GM23338 (cell line): Measurements from ENCODE around the gene GSTM2. TPM values are rescaled to one million over a fixed set of nuclear protein-coding genes. Genes with fewer than 3 reads are reported as not detected.

Source experiments
- ATAC-seq: fragments of 200-7000 bp; cut with Tn5 transposase; 3 replicates; pipeline ENCODE4 v1.9.1; 2020
- DNase-seq: peaks from one replicate; pipeline ENCODE4 v3.0.0-alpha.2; 2015; ENCODE audit warnings: low spot score
- H2AFZ ChIP-seq: fragments of 200-600 bp; sonication (generic); 2 replicates; pipeline ENCODE4 v1.8.0; 2016; ENCODE audit warnings: antibody characterized with exemption, mild to moderate bottlenecking, moderate library complexity
- H3F3A ChIP-seq: fragments of 200-600 bp; sonication (generic); replicated peaks from 2 replicates; pipeline ENCODE4 v1.8.0; 2017; ENCODE audit warnings: antibody characterized with exemption, mixed run types, low read depth
- H3K27ac ChIP-seq: fragments of 200-600 bp; sonication (generic); 2 replicates; pipeline ENCODE4 v1.6.1; 2016; ENCODE audit warnings: low read depth
- H3K27me3 ChIP-seq: fragments of 200-600 bp; sonication (generic); 2 replicates; pipeline ENCODE4 v1.8.0; 2016; ENCODE audit warnings: mild to moderate bottlenecking, mixed run types, moderate library complexity; ENCODE audit not compliant: insufficient read depth
- H3K36me3 ChIP-seq: fragments of 200-600 bp; sonication (generic); 2 replicates; pipeline ENCODE4 v1.8.0; 2016; ENCODE audit warnings: mild to moderate bottlenecking; ENCODE audit not compliant: insufficient read depth
- H3K4me1 ChIP-seq: fragments of 200-600 bp; sonication (generic); 2 replicates; pipeline ENCODE4 v1.8.0; 2016; ENCODE audit warnings: mild to moderate bottlenecking, moderate library complexity; ENCODE audit not compliant: insufficient read depth
- H3K4me2 ChIP-seq: fragments of 200-600 bp; sonication (generic); 2 replicates; pipeline ENCODE4 v1.7.1; 2017; ENCODE audit warnings: mixed run types
- H3K4me3 ChIP-seq: fragments of 200-600 bp; sonication (generic); 2 replicates; pipeline ENCODE4 v1.6.1; 2016; ENCODE audit warnings: mixed run types
- H3K79me2 ChIP-seq: fragments of 200-600 bp; sonication (generic); replicated peaks from 2 replicates; pipeline ENCODE4 v1.8.0; 2017; ENCODE audit warnings: mild to moderate bottlenecking; ENCODE audit not compliant: insufficient read depth
- H3K9me2 ChIP-seq: fragments of 200-600 bp; sonication (generic); 2 replicates; pipeline ENCODE4 v1.8.0; 2017; ENCODE audit not compliant: insufficient read depth
- H4K20me1 ChIP-seq: fragments of 200-600 bp; sonication (generic); replicated peaks from 2 replicates; pipeline ENCODE4 v1.8.0; 2017; ENCODE audit warnings: mild to moderate bottlenecking; ENCODE audit not compliant: insufficient read depth
- H3K27ac Mint-ChIP-seq: 2 replicates; pipeline ENCODE4 v1.8.0; 2020; ENCODE audit warnings: inconsistent platforms, mild to moderate bottlenecking, moderate library complexity, mixed read lengths
- H3K27me3 Mint-ChIP-seq: 3 replicates; pipeline ENCODE4 v1.8.0; 2022; ENCODE audit warnings: low read depth, mild to moderate bottlenecking, moderate library complexity, mixed read lengths, inconsistent platforms; ENCODE audit not compliant: insufficient read depth, poor library complexity
- H3K36me3 Mint-ChIP-seq: 3 replicates; pipeline ENCODE4 v1.8.0; 2021; ENCODE audit warnings: low read depth, mild to moderate bottlenecking, inconsistent platforms, moderate library complexity, mixed read lengths
- H3K4me1 Mint-ChIP-seq: 3 replicates; pipeline ENCODE4 v1.8.0; 2020; ENCODE audit warnings: mild to moderate bottlenecking, inconsistent platforms, mixed read lengths
- H3K4me3 Mint-ChIP-seq: 3 replicates; pipeline ENCODE4 v1.8.0; 2021; ENCODE audit warnings: moderate library complexity, mild to moderate bottlenecking, inconsistent platforms, mixed read lengths
- H3K9me3 Mint-ChIP-seq: 3 replicates; pipeline ENCODE4 v1.8.0; 2020; ENCODE audit warnings: moderate library complexity, mild to moderate bottlenecking, inconsistent platforms, mixed read lengths
- EZH2 ChIP-seq: fragments of 200-600 bp; sonication (generic); IDR thresholded peaks from one replicate; pipeline ENCODE4 v1.8.0; 2017; ENCODE audit warnings: antibody characterized with exemption, mild to moderate bottlenecking, low read depth; ENCODE audit not compliant: unreplicated experiment
- EZH2phosphoT487 ChIP-seq: fragments of 200-600 bp; sonication (generic); IDR thresholded peaks from one replicate; pipeline ENCODE4 v1.8.1; 2018; ENCODE audit warnings: antibody characterized with exemption; ENCODE audit not compliant: unreplicated experiment
- NANOG ChIP-seq: IDR thresholded peaks from 2 replicates; pipeline ENCODE4 v1.6.1; 2016; ENCODE audit warnings: antibody characterized with exemption, borderline replicate concordance
- POLR2AphosphoS5 ChIP-seq: IDR thresholded peaks from 2 replicates; pipeline ENCODE4 v1.6.1; 2016; ENCODE audit warnings: antibody characterized with exemption, low read depth
- STAT1 ChIP-seq: IDR thresholded peaks from one replicate; pipeline ENCODE4 v1.6.1; 2016; ENCODE audit warnings: antibody characterized with exemption; ENCODE audit not compliant: unreplicated experiment
- ZNF114 ChIP-seq: fragments of 250-450 bp; sonication (Bioruptor Pico); IDR thresholded peaks from 2 replicates; pipeline ENCODE4 v1.5.0; 2020; ENCODE audit warnings: mild to moderate bottlenecking, moderate library complexity
- ZNF462 ChIP-seq: fragments of 250-450 bp; sonication (Bioruptor Pico); IDR thresholded peaks from 2 replicates; pipeline ENCODE4 v1.5.0; 2020; ENCODE audit warnings: mild to moderate bottlenecking, moderate library complexity
- polyA plus RNA-seq: library from polyadenylated mRNA; unstranded; fragments of >200 nt; fragmentation: Nextera tagmentation; extraction: Ambion mirVana; gene quantifications from 2 replicates; pipeline ENCODE4 v1.2.1, GENCODE V29; 2016
- total RNA-seq: library from RNA; depleted of rRNA; stranded (reverse); fragments of >200 nt; shearing (Covaris generic); gene quantifications from 2 replicates; pipeline ENCODE4 v1.2.3, GENCODE V29; 2014
- TF ChIP-seq, protein P1 (sequence below): IDR thresholded peaks from 2 replicates; pipeline ENCODE4 v1.6.1; 2016; ENCODE audit warnings: antibody characterized with exemption

The GSTM2 gene
- total and polyA plus RNA-seq, 2 experiments from 2014 or later, result 8.9 to 16.0 TPM

GRCh38 chr1:109624201-109625010 is 43.5 kb upstream of the GSTM2 start:
- no peak overlapping the region for H3K4me3 ChIP-seq
- no peaks in the 10 kb centered on the region for H3K9me2 ChIP-seq
- DNase-seq (no peak), ATAC-seq (no peak)
- TF ChIP-seq EZH2 (no peak), ZNF114 (CRISPR knock-in tag) (no peak), STAT1 (no peak), POLR2AphosphoS5 (no peak), NANOG (no peak), EZH2phosphoT487 (no peak)
- TF ChIP-seq, protein P1, sequence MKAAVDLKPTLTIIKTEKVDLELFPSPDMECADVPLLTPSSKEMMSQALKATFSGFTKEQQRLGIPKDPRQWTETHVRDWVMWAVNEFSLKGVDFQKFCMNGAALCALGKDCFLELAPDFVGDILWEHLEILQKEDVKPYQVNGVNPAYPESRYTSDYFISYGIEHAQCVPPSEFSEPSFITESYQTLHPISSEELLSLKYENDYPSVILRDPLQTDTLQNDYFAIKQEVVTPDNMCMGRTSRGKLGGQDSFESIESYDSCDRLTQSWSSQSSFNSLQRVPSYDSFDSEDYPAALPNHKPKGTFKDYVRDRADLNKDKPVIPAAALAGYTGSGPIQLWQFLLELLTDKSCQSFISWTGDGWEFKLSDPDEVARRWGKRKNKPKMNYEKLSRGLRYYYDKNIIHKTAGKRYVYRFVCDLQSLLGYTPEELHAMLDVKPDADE, result no peak
- H3K27me3 ChIP-seq, result no peaks in the 10 kb centered on the region
- no peak overlapping the region for H3K4me2 ChIP-seq
- no peak overlapping the region for H2AFZ ChIP-seq
- H4K20me1 ChIP-seq, result peaks cover 4% of the 10 kb centered on the region; the same call in 1 of the 2 replicates
- H3K79me2 ChIP-seq, result peaks cover 37% of the 10 kb centered on the region
- peaks cover 7% of the 10 kb centered on the region; the same call in 1 of the 2 replicates for H3K4me1 ChIP-seq
- no peaks in the 10 kb centered on the region for H3F3A ChIP-seq
- H3K27ac Mint-ChIP-seq, result no peak overlapping the region
- no peak overlapping the region for H3K27ac ChIP-seq
- H3K4me1 Mint-ChIP-seq, result peaks cover 26% of the 10 kb centered on the region
- peaks cover 5% of the 10 kb centered on the region for H3K27me3 Mint-ChIP-seq
- no peaks in the 10 kb centered on the region for H3K36me3 ChIP-seq
- no peak overlapping the region for H3K4me3 Mint-ChIP-seq
- H3K9me3 Mint-ChIP-seq, result no peaks in the 10 kb centered on the region
- peaks cover 18% of the 10 kb centered on the region for H3K36me3 Mint-ChIP-seq

DNA sequence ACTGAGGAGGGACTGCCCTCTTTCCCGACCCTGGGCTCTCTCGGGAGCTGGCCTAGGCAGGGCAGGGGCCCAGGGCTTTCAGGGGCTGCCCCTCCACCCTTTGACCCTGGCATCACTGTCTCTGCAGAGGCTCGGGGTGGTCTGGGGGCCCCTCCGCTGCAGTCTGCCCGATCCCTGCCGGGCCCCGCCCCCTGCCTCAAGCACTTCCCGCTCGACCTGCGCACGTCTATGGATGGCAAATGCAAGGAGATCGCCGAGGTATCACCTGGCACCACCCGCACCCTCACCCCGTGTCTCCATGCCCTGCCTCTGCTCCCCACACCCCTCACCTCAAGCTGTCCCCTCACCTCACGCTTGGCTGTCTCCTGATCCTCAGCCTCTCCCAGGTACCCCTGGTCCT is 42.7 kb upstream of the GSTM2 start:
- H3K4me3 ChIP-seq, result no peak overlapping the region
- H2AFZ ChIP-seq, result no peak overlapping the region
- no peak for DNase-seq
- H3K36me3 Mint-ChIP-seq, result peaks cover 23% of the 10 kb centered on the region
- no peaks in the 10 kb centered on the region for H3K36me3 ChIP-seq
- H3K4me1 ChIP-seq, result peaks cover 7% of the 10 kb centered on the region; the same call in 1 of the 2 replicates
- no peaks in the 10 kb centered on the region for H3K9me2 ChIP-seq
- H3K27me3 Mint-ChIP-seq, result peaks cover 7% of the 10 kb centered on the region
- H3K27me3 ChIP-seq, result no peaks in the 10 kb centered on the region
- no peaks in the 10 kb centered on the region for H3F3A ChIP-seq
- H3K79me2 ChIP-seq, result peaks cover 33% of the 10 kb centered on the region
- no peak for ATAC-seq
- H3K27ac Mint-ChIP-seq, result no peak overlapping the region
- no peak overlapping the region for H3K27ac ChIP-seq
- no peak overlapping the region for H3K4me2 ChIP-seq
- no peaks in the 10 kb centered on the region for H3K9me3 Mint-ChIP-seq
- TF ChIP-seq EZH2phosphoT487 (no peak), ZNF114 (CRISPR knock-in tag) (no peak), ZNF462 (no peak)
- H4K20me1 ChIP-seq, result peaks cover 4% of the 10 kb centered on the region; the same call in 1 of the 2 replicates
- peaks cover 31% of the 10 kb centered on the region for H3K4me1 Mint-ChIP-seq
- H3K4me3 Mint-ChIP-seq, result no peak overlapping the region
